Measurements from ENCODE around the gene TBC1D21.

Gene TBC1D21

DNA sequence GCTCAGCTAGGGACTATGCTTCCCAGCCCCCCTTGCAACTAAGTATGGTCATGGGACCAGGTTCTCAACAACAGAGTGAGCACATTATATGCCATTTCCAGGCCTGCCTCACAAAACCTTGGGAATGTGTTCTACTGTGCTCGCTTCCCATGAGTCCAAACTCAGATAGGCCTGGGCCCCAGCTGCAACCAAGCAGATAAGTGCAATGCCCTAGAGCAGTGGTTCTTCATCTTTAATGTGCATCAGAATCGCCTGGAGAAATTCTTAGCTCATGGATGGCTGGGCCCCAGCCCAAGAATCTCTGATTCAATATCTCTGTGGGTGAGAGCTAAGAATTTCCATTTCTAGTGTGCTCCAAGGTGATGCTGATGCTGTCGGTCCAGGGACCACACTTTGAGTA lies 27.5 kb upstream of the TBC1D21 start:
- TF ChIP-seq, protein P1, sequence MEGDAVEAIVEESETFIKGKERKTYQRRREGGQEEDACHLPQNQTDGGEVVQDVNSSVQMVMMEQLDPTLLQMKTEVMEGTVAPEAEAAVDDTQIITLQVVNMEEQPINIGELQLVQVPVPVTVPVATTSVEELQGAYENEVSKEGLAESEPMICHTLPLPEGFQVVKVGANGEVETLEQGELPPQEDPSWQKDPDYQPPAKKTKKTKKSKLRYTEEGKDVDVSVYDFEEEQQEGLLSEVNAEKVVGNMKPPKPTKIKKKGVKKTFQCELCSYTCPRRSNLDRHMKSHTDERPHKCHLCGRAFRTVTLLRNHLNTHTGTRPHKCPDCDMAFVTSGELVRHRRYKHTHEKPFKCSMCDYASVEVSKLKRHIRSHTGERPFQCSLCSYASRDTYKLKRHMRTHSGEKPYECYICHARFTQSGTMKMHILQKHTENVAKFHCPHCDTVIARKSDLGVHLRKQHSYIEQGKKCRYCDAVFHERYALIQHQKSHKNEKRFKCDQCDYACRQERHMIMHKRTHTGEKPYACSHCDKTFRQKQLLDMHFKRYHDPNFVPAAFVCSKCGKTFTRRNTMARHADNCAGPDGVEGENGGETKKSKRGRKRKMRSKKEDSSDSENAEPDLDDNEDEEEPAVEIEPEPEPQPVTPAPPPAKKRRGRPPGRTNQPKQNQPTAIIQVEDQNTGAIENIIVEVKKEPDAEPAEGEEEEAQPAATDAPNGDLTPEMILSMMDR (IDR thresholded peaks at IDR 0.05; ENCODE audit: low read depth, low read length, missing control alignments), result no peak
- no peak for DNase-seq (ENCODE audit: low read depth)
- no peak overlapping the region for H3K4me3 ChIP-seq (ENCODE audit: low read depth, low read length)

DNA sequence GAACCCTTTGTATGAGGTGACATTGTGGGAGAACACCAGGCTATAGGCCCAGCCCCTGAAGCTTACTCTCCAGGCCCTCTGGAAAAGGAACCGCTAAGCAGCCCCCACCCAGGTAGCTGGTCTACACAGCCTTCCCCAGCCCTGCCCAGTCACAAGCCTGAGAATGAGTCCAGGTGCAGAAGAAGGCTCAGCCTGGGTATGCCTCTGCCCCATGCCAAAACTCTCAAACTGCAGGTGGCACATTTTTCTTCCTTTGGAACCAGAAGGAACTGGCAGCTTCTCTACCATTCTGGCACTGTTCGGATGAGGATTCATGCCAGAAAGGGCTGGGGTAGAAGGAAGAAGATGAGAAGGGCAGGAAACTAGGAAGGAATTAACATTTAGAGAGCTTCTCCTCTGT lies 23.7 kb upstream of the TBC1D21 start:
- H3K4me3 ChIP-seq (ENCODE audit: low read depth, low read length), result no peak overlapping the region
- no peak for DNase-seq (ENCODE audit: low read depth)
- TF ChIP-seq, protein P1 (IDR thresholded peaks at IDR 0.05; ENCODE audit: low read depth, low read length, missing control alignments), result no peak

DNA sequence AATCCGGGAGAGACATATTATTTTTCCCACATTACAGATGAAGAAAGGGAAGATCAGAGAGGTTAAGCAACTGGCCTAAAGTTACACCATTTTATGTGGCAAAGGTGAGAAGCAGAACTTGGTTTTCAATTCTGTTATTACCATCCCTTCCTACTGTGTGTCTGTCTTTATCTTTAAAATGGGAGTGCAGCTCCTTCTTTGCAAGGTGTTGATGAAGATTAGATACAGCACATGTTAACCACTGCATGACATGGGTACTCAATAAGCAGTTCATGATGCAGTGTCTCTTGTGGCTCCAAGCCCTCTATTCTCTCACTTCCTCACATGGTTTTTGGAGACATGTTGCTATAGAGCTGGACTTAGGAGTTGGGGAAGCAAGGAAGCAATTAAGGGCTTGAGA lies 23.1 kb upstream of the TBC1D21 start:
- no peak overlapping the region for H3K4me3 ChIP-seq (ENCODE audit: low read depth, low read length)
- DNase-seq (ENCODE audit: low read depth), result no peak
- TF ChIP-seq, protein P1 (IDR thresholded peaks at IDR 0.05; ENCODE audit: low read depth, low read length, missing control alignments), result no peak

DNA sequence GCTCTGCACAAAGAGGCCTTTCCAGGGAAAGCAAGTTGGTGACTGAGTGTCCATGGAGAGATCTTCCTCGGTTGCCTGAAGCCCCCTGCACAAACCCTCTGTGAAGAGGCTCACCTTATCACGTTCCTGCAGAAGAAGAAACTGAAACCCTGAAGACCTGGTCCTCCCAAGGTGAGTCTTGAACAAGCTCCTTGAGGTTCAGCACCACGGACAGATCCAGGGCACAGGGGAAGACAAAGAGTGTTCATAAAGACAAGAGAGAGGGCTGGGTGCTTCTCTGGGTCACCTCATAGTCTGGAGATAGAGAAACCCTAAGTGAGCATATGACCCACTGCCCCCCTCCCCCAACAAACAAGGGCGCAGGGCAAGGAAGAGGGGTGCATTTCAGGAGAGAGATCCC lies 21.7 kb upstream of the TBC1D21 start:
- no peak overlapping the region for H3K4me3 ChIP-seq (ENCODE audit: low read depth, low read length)
- TF ChIP-seq, protein P1 (IDR thresholded peaks at IDR 0.05; ENCODE audit: low read depth, low read length, missing control alignments), result no peak
- peak; percentile 3 for DNase-seq (ENCODE audit: low read depth)

DNA sequence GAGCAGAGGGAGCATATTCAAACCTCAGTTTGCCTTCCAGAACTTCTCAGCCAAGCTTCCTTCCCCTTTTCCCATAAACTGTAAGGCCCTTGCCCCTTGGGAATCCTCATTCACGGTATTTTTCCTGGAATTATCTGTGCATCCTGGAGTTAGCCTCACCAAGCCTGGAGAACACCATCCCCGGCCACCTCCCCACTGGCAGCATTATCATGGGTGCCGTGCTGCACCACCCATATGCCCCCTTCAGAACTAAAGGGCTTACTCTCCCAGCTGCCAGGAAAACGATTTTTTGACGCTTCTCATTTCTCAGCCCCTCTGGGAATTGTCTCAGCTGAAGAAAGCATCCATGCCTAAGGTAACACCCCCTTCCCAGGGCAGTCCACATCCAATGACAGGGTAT lies 20.9 kb upstream of the TBC1D21 start:
- DNase-seq (ENCODE audit: low read depth), result no peak
- TF ChIP-seq, protein P1 (IDR thresholded peaks at IDR 0.05; ENCODE audit: low read depth, low read length, missing control alignments), result no peak
- H3K4me3 ChIP-seq (ENCODE audit: low read depth, low read length), result no peak overlapping the region

DNA sequence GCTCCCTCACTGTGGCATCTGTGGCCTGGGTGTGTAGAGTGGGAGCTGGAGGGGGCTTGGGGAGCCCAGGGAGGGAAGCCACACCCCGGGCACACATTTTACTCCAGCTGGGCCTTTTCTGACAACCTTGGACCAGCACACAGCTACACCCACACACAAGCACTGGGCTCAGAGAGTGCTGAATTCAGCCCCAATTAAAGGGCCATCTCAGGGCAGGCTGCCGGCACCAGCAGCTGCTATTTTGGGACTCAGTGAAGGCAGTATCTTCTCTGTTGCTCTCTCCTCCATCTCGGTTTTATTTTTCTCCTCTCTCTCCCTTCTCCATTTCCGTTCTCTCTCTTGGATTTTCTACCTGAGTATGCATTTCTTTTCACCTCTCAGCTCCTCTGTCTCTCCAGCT lies 19.1 kb upstream of the TBC1D21 start:
- H3K4me3 ChIP-seq (ENCODE audit: low read depth, low read length), result no peak overlapping the region
- TF ChIP-seq, protein P1 (IDR thresholded peaks at IDR 0.05; ENCODE audit: low read depth, low read length, missing control alignments), result no peak
- no peak for DNase-seq (ENCODE audit: low read depth)

DNA sequence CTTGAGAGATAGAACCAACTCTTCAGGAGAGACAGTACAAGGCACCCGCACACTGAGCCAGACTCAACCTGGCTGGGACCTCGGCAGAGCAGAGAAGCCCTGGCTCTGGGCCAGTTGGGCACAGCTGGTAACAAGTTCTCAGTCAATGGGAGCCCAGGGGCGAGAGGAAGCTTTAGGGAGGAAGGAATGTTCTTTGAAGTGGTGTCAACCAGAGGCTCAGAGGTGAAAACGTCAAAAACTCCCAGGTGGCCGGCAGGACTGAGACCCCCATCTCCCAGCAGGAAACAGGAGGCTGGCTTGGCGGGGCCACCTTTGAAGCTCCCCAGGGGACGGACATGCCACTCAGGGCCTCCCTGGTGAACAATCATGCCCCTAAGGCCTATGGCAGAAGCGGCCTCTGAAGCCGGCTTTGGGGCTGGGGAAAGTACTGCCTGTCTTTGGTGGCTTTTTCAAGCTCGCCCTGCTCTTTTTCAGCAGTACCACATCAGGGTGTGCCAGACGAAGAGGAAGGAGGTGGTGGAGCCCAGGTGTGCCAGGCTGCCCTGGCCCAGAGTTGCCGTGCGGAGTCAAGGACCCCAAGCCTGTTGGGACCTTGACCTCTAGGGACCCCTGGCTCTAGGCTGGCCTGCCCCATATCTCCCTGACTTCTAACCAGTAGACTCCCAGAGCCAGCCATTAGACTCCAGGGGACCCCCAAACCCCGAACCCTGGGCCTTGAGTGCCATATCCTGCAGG lies 16.7 kb upstream of the TBC1D21 start:
- TF ChIP-seq, protein P1 (IDR thresholded peaks at IDR 0.05; ENCODE audit: low read depth, low read length, missing control alignments), result no peak
- H3K4me3 ChIP-seq (ENCODE audit: low read depth, low read length), result no peak overlapping the region
- DNase-seq (ENCODE audit: low read depth), result no peak
